AG09309 (cell line): Measurements from ENCODE around the gene LGALS9B.
"Not testable (repeated sequence)": the region's sequence is repeated elsewhere in the genome, so short reads cannot be mapped to it uniquely, and the experiment has no call there.

Experiments
- DNase-seq: peaks from one replicate; pipeline ENCODE4 v3.0.0-alpha.2; 2010; ENCODE audit warnings: low read depth
- H3K4me3 ChIP-seq: 2 replicates; pipeline ENCODE4 v1.5.1; 2011; ENCODE audit warnings: mild to moderate bottlenecking, low read depth, low read length, moderate library complexity; ENCODE audit not compliant: control insufficient read depth

The LGALS9B gene

GRCh38 chr17:20467447-20467846 is at the start of gene LGALS9B:
Gene LGALS9B (minus strand): TSS chr17:20467539. CDS start chr17:20467470, 69 bp downstream.
- H3K4me3 ChIP-seq, DNase-seq: not testable (repeated sequence)

GRCh38 chr17:20516986-20517385 is 49.6 kb upstream of the LGALS9B start:
- not testable (repeated sequence) for DNase-seq, H3K4me3 ChIP-seq

- H3K4me3 ChIP-seq, DNase-seq: not testable (repeated sequence)
Observed at GRCh38 chr17:20515099-20515498, 47.8 kb upstream of the LGALS9B start.

DNA sequence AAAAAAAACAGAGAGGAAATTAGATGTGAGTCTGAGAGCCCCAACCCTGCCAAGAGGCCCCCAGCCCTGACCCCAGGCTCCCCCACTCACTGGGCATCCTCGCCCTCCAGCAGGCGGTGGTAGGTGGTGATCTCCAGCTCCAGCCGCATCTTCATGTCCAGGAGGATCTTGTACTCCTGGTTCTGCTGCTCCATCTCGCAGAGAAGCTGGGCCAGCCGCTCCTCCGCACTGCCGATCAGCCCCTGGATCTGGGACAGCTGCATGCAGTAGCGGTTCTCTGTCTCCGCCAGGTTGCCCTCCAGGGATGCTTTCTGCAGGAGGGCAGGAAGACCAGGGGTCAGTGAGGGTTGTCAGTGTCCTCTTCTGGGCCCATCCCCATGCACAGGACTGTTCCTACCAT is 46.2 kb upstream of the LGALS9B start:
- H3K4me3 ChIP-seq, DNase-seq: not testable (repeated sequence)

DNA sequence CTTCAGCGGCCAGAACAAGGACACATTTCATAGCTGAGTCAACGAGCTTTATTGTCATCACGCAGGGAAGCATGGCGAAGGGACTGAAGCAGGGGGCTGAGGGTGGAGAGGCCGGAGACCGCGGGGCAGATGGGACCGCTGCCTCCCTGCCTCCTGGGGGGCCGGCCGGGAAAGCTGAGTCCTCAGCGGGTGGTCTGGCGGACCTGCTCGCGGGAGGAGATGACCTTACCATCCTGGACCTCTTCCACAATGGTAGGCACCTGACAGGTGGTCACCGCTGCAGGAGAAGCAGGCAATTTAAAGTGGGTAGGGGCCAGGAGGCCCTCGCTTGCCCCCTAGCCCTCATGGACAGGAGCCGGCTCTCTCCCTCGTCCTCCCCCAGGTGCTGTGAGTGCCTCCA is 45.0 kb upstream of the LGALS9B start:
- DNase-seq, result not testable (repeated sequence)

GRCh38 chr17:20511778-20512177 is 44.4 kb upstream of the LGALS9B start:
- DNase-seq, H3K4me3 ChIP-seq: not testable (repeated sequence)

More for the DNA sequence above, 45.0 kb upstream of the LGALS9B start:
- H3K4me3 ChIP-seq, result not testable (repeated sequence)

GRCh38 chr17:20505333-20505732 is 38.0 kb upstream of the LGALS9B start:
- DNase-seq, H3K4me3 ChIP-seq: not testable (repeated sequence)

DNA sequence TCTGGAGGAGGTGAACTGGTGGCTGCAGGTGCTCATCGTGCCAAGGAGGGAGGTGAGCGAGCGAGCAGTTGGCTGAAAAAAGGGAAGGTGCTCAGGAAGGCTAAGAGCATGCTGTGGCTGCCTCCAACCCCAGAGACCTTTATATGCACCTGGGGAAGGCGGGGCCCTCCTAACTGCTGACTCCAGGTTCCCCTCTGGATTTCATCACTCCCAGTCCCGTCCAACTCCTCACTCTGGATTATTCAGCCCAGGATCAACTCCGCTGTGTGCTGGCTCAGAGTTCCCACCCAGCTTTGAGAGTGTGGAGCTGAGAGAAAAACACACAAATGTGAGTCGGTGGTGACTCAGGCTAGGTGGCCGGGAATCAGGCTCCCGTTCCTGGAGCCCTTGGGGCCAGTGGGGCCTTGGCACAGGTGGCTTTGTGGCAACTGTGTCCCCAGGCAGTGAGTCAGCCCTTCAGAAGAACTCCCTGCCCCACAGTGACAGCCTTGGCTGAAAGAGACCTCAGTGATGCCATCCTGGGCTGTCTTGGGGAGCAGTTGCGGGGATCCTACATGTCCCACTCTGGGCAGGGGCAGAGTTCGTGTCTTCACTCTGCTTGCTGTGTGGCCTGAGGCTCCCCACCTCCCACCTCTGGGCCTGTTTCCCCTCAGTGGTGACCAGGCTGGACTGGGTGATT is 37.2 kb upstream of the LGALS9B start:
- not testable (repeated sequence) for H3K4me3 ChIP-seq, DNase-seq

- not testable (repeated sequence) for DNase-seq, H3K4me3 ChIP-seq
Observed at GRCh38 chr17:20501896-20502295, 34.6 kb upstream of the LGALS9B start.

- not testable (repeated sequence) for DNase-seq, H3K4me3 ChIP-seq
Observed at GRCh38 chr17:20500346-20500745, 33.0 kb upstream of the LGALS9B start.

- not testable (repeated sequence) for H3K4me3 ChIP-seq, DNase-seq
Observed at GRCh38 chr17:20495420-20495819, 28.1 kb upstream of the LGALS9B start.

DNA sequence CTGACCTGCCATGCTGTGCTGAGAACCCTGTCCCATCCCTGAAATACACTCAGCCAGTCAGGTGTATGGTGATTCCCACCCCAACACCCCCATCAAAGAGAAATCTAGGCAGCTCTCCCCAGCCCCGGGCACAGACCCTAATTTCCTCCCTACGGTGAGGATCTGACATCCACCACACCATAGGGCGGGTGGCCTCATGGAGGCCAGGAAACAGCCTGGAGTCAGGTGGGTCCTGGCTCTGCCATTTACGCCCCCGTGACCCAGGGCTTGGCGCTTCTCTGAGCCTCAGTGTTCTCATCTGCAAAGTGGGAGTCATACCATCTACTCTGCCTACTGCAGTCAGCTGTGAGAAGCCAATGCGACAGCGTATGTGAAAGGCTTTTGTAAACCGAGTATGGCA is 27.4 kb upstream of the LGALS9B start:
- H3K4me3 ChIP-seq, DNase-seq: not testable (repeated sequence)

GRCh38 chr17:20494147-20494546 is 26.8 kb upstream of the LGALS9B start:
- H3K4me3 ChIP-seq, DNase-seq: not testable (repeated sequence)

DNA sequence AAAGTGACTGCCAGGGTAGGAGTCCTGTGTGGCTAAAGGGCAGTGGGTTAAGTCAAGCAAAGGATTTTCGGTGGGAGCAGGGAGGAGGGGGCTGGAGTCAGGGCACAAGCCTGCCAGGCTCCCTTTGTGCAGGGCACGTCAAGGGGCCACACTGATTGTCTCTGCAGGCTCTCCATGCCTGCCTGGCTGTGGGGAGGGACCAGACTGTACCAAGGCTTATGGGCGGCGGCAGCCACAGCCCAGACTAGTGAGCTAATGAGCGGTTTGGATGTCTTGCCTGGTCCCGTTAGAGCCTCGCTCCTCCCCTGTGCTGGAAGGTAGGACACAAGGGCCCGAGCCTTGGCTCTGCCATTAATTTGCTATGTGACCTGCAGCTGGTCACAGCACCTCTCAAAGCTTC is 25.6 kb upstream of the LGALS9B start:
- H3K4me3 ChIP-seq, DNase-seq: not testable (repeated sequence)

DNA sequence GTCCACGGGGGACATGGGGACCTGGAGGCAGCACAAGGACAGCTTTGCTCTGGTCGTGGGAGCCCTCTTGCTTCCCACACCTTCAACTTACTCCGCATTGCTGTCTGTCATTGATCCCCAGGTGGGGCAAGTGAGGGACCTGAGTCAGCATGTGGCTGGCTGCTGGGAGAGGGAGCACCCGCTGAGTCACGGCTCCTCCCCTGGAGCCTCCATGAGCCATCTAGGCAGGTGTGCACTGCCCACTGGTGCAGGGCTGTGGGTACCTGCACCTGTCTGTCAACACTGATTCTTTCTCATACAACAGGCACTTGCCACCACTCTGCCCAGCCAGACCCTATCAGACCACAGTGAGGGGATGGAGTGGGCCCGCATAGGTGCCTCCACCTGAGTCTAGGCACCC is 24.8 kb upstream of the LGALS9B start:
- DNase-seq, H3K4me3 ChIP-seq: not testable (repeated sequence)

DNA sequence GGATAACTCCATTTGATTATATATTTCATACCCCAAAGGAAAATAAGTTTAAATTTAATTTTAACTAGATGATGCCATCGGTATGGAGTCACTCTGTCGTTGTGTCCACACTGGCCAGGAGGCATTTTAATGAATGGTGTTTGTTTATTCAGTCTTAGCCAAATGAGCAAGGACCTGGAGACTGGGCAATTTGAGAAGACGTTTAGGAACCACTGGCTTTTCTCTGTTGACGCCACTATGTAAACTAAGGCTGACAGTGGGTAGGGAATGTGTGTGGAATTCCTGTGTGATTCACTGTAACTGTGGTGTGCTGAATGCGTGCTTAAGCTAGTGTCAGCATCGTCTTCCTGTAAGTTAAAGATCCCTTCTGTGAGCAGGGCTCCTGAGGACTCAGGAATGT is 17.6 kb upstream of the LGALS9B start:
- not testable (repeated sequence) for H3K4me3 ChIP-seq
- peak; percentile 52 for DNase-seq

GRCh38 chr17:20479889-20480591 is 12.7 kb upstream of the LGALS9B start:
- DNase-seq, H3K4me3 ChIP-seq: not testable (repeated sequence)

DNA sequence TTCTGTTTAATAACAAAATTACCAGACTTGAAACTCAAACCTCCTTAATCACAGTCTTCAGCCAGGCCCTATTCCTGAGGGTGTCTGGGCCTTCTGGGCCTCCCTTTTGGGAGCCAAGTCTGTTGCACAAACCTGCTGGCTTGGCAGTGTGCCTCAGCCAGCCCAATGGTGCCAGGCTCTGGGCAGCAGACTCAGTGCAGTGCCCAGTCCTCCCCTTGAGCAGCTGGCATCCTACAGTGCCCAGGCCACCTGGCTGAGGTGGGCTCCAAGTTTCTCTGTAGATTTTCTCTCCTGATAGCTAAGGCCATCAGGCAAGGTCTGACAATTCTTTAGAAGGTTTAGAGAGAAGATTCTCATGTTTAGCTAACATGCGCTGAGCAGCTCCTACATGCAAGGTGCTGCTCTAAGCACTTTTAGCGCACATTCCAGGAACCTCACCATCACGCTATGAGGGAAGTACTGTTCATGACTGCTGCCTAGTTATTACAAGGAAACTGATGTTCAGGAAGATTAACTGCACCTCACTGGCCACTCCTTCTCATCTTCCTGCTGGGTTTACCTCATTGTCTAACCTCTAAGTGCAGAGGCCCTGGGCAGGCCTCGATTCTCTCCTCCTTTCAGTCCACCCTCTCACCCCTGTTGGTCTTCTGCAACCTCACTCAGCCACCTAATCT is 10.2 kb upstream of the LGALS9B start:
- not testable (repeated sequence) for H3K4me3 ChIP-seq, DNase-seq

DNA sequence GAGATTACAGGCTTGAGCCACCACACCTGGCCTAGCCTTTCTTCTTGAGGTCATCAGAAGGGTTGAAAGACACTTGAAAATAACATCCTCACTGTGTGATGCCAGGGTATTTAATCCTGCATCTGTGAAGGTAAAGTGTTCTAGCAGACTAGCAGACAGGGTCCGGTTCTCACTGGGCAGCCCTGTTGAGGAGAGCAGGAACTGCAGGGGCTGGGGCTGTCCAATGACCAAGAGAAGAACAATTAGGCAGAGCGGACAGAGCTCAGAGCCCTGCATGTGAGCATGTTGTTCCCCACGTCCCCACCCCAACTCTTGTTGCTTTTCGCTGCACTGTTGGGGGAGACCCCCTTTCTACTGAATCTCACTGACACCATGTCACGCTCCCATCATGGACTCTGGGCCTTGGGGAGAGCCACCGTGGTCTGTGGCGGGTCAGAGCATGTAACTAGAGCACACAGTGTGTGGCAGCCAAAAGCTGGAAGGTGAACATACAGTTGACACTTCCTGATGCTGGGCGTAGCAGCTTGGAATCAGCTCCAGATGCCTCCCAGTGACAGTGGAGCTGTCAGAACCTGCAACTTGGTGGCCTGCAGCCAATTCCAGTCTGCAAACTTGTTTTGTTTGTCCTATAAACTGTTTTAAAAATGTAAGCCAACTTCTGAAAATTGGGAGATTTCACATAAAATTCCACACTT is 7.9 kb upstream of the LGALS9B start:
- not testable (repeated sequence) for DNase-seq, H3K4me3 ChIP-seq
